IMR-90 (cell line): ENCODE data around the gene ZNF480. TPM values are rescaled to one million over a fixed set of nuclear protein-coding genes. Genes with fewer than 3 reads are reported as not detected.

Source experiments
- ATAC-seq: fragments of 200-7000 bp; cut with Tn5 transposase; 2 replicates; pipeline ENCODE4 v1.9.1; 2020; ENCODE audit warnings: low read depth, mild to moderate bottlenecking, moderate library complexity
- BruUV-seq: library from RNA; stranded (reverse); fragments of 400-500 nt; replicated peaks from 2 replicates; lab custom pipeline; 2021; lab: Mats Ljungman, UMichigan
- CTCF ChIA-PET: fragments of 300-600 bp; formaldehyde crosslinking; extraction: SDS; loops from one replicate; lab custom pipeline; 2021; ENCODE audit warnings: antibody characterized with exemption; lab: Yijun Ruan, JAX
- POLR2A ChIA-PET: fragments of 300-600 bp; sonication (Branson Sonifier 250); formaldehyde crosslinking; loops from one replicate; lab custom pipeline; 2022; ENCODE audit warnings: antibody characterized with exemption; ENCODE audit not compliant: unreplicated experiment; lab: Charles Lee
- DNase-seq: peaks from one replicate; pipeline ENCODE4 v3.0.0; 2013
- H2AFZ ChIP-seq: replicated peaks from 2 replicates; pipeline ENCODE3; 2013; ENCODE audit warnings: low read length, mild to moderate bottlenecking; ENCODE audit not compliant: poor library complexity
- H2AK5ac ChIP-seq: 2 replicates; pipeline ENCODE4 v1.6.1; 2013; ENCODE audit warnings: low read depth, low read length, inconsistent platforms
- H2AK9ac ChIP-seq: replicated peaks from 2 replicates; pipeline ENCODE3; 2013; ENCODE audit warnings: mild to moderate bottlenecking, low read depth, low read length, moderate library complexity; ENCODE audit not compliant: poor library complexity
- H2BK120ac ChIP-seq: 2 replicates; pipeline ENCODE4 v1.6.1; 2013; ENCODE audit warnings: low read depth, low read length, inconsistent platforms
- H2BK15ac ChIP-seq: 3 replicates; pipeline ENCODE4 v1.6.1; 2013; ENCODE audit warnings: low read depth, low read length, inconsistent platforms
- H2BK20ac ChIP-seq: 2 replicates; pipeline ENCODE4 v1.6.1; 2013; ENCODE audit warnings: low read depth, mild to moderate bottlenecking, inconsistent platforms, low read length, moderate library complexity
- H2BK5ac ChIP-seq: 2 replicates; pipeline ENCODE4 v1.6.1; 2013; ENCODE audit warnings: mild to moderate bottlenecking, low read depth, low read length, inconsistent platforms; ENCODE audit not compliant: poor library complexity, severe bottlenecking
- H3K14ac ChIP-seq: replicated peaks from 2 replicates; pipeline ENCODE4 v1.6.1; 2013; ENCODE audit warnings: low read depth, low read length, inconsistent platforms
- H3K18ac ChIP-seq: 2 replicates; pipeline ENCODE4 v1.6.1; 2013; ENCODE audit warnings: low read depth, low read length, control low read depth
- H3K23ac ChIP-seq: 2 replicates; pipeline ENCODE4 v1.6.1; 2013; ENCODE audit warnings: low read depth, low read length, inconsistent platforms
- H3K27ac ChIP-seq: 2 replicates; pipeline ENCODE4 v1.5.1; 2013; ENCODE audit warnings: mild to moderate bottlenecking, control low read depth, low read length; ENCODE audit not compliant: insufficient read depth
- H3K27me3 ChIP-seq: 2 replicates; pipeline ENCODE4 v1.6.1; 2013; ENCODE audit warnings: low read length; ENCODE audit not compliant: control insufficient read depth, insufficient read depth
- H3K36me3 ChIP-seq: 2 replicates; pipeline ENCODE4 v1.6.1; 2013; ENCODE audit warnings: low read length, mixed read lengths; ENCODE audit not compliant: control insufficient read depth, insufficient read depth
- H3K4ac ChIP-seq: 2 replicates; pipeline ENCODE4 v1.6.1; 2013; ENCODE audit warnings: low read depth, low read length, inconsistent platforms
- H3K4me1 ChIP-seq: 2 replicates; pipeline ENCODE4 v1.6.1; 2013; ENCODE audit warnings: low read length, mixed read lengths; ENCODE audit not compliant: control insufficient read depth, insufficient read depth
- H3K4me2 ChIP-seq: 2 replicates; pipeline ENCODE4 v1.6.1; 2013; ENCODE audit warnings: low read depth, mild to moderate bottlenecking, control low read depth, low read length, moderate library complexity
- H3K4me3 ChIP-seq: 2 replicates; pipeline ENCODE4 v1.5.1; 2013; ENCODE audit warnings: low read depth, mild to moderate bottlenecking, control low read depth, low read length, moderate library complexity; ENCODE audit not compliant: insufficient read depth
- H3K56ac ChIP-seq: 2 replicates; pipeline ENCODE4 v1.6.1; 2013; ENCODE audit warnings: low read length, inconsistent platforms; ENCODE audit not compliant: insufficient read depth; ENCODE audit errors: extremely low read depth
- H3K79me1 ChIP-seq, 2 experiments: 2 replicates each; pipeline ENCODE4 v1.6.1; 2013; ENCODE audit warnings: low read length in 2 of 2, inconsistent platforms in 1 of 2, low read depth in 1 of 2
- H3K9ac ChIP-seq: 2 replicates; pipeline ENCODE4 v1.6.1; 2013; ENCODE audit warnings: low read depth, low read length, control low read depth
- H3K9me1 ChIP-seq: 2 replicates; pipeline ENCODE4 v1.6.1; 2013; ENCODE audit warnings: low read length, inconsistent platforms; ENCODE audit not compliant: insufficient read depth
- H3K9me3 ChIP-seq: 2 replicates; pipeline ENCODE4 v1.6.1; 2013; ENCODE audit warnings: low read length; ENCODE audit not compliant: control insufficient read depth, insufficient read depth
- H4K20me1 ChIP-seq: 2 replicates; pipeline ENCODE4 v1.6.1; 2013; ENCODE audit warnings: low read length, inconsistent platforms; ENCODE audit not compliant: insufficient read depth
- H4K5ac ChIP-seq: 2 replicates; pipeline ENCODE4 v1.6.1; 2013; ENCODE audit warnings: mild to moderate bottlenecking, low read depth, low read length, control low read depth
- H4K8ac ChIP-seq, 2 experiments: 2 replicates each; pipeline ENCODE4 v1.6.1; 2013; ENCODE audit warnings: low read depth in 2 of 2, low read length in 2 of 2, control low read depth in 1 of 2, inconsistent platforms in 1 of 2
- H4K91ac ChIP-seq: 2 replicates; pipeline ENCODE4 v1.6.1; 2013; ENCODE audit warnings: low read depth, low read length, inconsistent platforms; ENCODE audit not compliant: insufficient read depth
- BHLHE40 ChIP-seq: fragments of 150-350 bp; IDR thresholded peaks from 2 replicates; pipeline ENCODE4 v1.6.1; 2016; ENCODE audit warnings: mild to moderate bottlenecking, low read depth, low read length
- CEBPB ChIP-seq: IDR thresholded peaks from 2 replicates; pipeline ENCODE4 v1.6.1; 2012; ENCODE audit warnings: low read depth, low read length, improper control_type of control experiment
- CHD1 ChIP-seq: IDR thresholded peaks from 2 replicates; pipeline ENCODE4 v1.6.1; 2012; ENCODE audit warnings: low read depth, low read length, improper control_type of control experiment
- CTCF ChIP-seq: conservative IDR thresholded peaks from 2 replicates; pipeline ENCODE4 v1.5.1; 2012; ENCODE audit warnings: mild to moderate bottlenecking, low read depth, low read length, improper control_type of control experiment
- ELK1 ChIP-seq: fragments of 150-350 bp; IDR thresholded peaks from 2 replicates; pipeline ENCODE4 v1.6.1; 2016; ENCODE audit warnings: low read depth, mild to moderate bottlenecking, low read length, moderate library complexity, borderline replicate concordance
- FOS ChIP-seq: fragments of 150-350 bp; IDR thresholded peaks from 2 replicates; pipeline ENCODE4 v1.6.1; 2016; ENCODE audit warnings: low read depth, low read length
- MAFK ChIP-seq: IDR thresholded peaks from 2 replicates; pipeline ENCODE4 v1.6.1; 2012; ENCODE audit warnings: low read depth, low read length, improper control_type of control experiment
- MAZ ChIP-seq: IDR thresholded peaks from 2 replicates; pipeline ENCODE4 v1.6.1; 2012; ENCODE audit warnings: low read depth, mild to moderate bottlenecking, low read length, improper control_type of control experiment, moderate library complexity, borderline replicate concordance
- MXI1 ChIP-seq: IDR thresholded peaks from 2 replicates; pipeline ENCODE4 v1.6.1; 2012; ENCODE audit warnings: low read depth, mild to moderate bottlenecking, low read length, moderate library complexity, borderline replicate concordance
- NFE2L2 ChIP-seq: fragments of 150-350 bp; IDR thresholded peaks from 2 replicates; pipeline ENCODE4 v1.6.1; 2016; ENCODE audit warnings: low read depth, mild to moderate bottlenecking, low read length
- POLR2A ChIP-seq: IDR thresholded peaks from 2 replicates; pipeline ENCODE4 v1.6.1; 2012; ENCODE audit warnings: mild to moderate bottlenecking, low read depth, low read length
- RAD21 ChIP-seq: IDR thresholded peaks from 2 replicates; pipeline ENCODE4 v1.6.1; 2012; ENCODE audit warnings: low read length, improper control_type of control experiment
- RCOR1 ChIP-seq: IDR thresholded peaks from 2 replicates; pipeline ENCODE4 v1.6.1; 2012; ENCODE audit warnings: mild to moderate bottlenecking, low read length, improper control_type of control experiment; ENCODE audit not compliant: insufficient replicate concordance
- RFX5 ChIP-seq: IDR thresholded peaks from 2 replicates; pipeline ENCODE4 v1.8.0; 2012; ENCODE audit warnings: low read depth, mild to moderate bottlenecking, low read length, moderate library complexity
- SMC3 ChIP-seq: fragments of 150-350 bp; IDR thresholded peaks from 2 replicates; pipeline ENCODE4 v1.6.1; 2016; ENCODE audit warnings: low read depth, mild to moderate bottlenecking, antibody characterized with exemption, low read length, moderate library complexity
- USF2 ChIP-seq: fragments of 150-350 bp; IDR thresholded peaks from 2 replicates; pipeline ENCODE4 v1.6.1; 2017; ENCODE audit warnings: mild to moderate bottlenecking, antibody characterized with exemption, low read length, low read depth
- WGBS, 2 experiments: methylation state at CpG; one replicate each; pipeline versions ENCODE4 v1.1.5 to v1.1.7; 2013; ENCODE audit warnings: missing lambda C conversion rate in 2 of 2; ENCODE audit not compliant: insufficient read length in 1 of 2; ENCODE audit errors: extremely low coverage in 2 of 2; 5-methylcytosine and 5-hydroxymethylcytosine counted together
- dilution Hi-C: fragments of 300-500 bp; cut with HindIII; formaldehyde crosslinking; loops from one replicate; pipeline ENCODE4 v1.14.3; 2018; ENCODE audit warnings: low sequenced_read_pairs; ENCODE audit not compliant: unreplicated experiment
- in situ Hi-C: fragments of 300-500 bp; cut with MboI; formaldehyde crosslinking; loops from 3 replicates; pipeline ENCODE4 v1.14.3; 2019; ENCODE audit warnings: low sequenced_read_pairs, inconsistent platforms, mixed read lengths
- intact Hi-C: fragments of 100-400 bp; cut with micrococcal nuclease; formaldehyde crosslinking; loops from 2 replicates; pipeline ENCODE4 v1.10.0; 2022
- polyA plus RNA-seq, 3 experiments: library from polyadenylated mRNA; depleted of rRNA; stranded (reverse); fragments of >200 nt; gene quantifications; 2 replicates each; pipeline ENCODE4 v1.2.3, GENCODE V29; 2012; ENCODE audit warnings: low replicate concordance in 1 of 3
- total RNA-seq: library from RNA; depleted of rRNA; stranded (reverse); fragments of >200 nt; gene quantifications from 2 replicates; pipeline ENCODE4 v1.2.3, GENCODE V29; 2012

The ZNF480 gene
- total and polyA plus RNA-seq, 2 of the 4 experiments (the other 2 are of a cell fraction): 6.3 to 10.9 TPM

GRCh38 chr19:52275988-52276387, 21.0 kb upstream of the ZNF480 start:
- in situ Hi-C loops (no loop called here), dilution Hi-C loops (no loop called here), intact Hi-C loops (no loop called here)
- Histone ChIP-seq H3K4me2 (no peak overlapping the region), H4K8ac (no peak overlapping the region), H3K14ac (no peak overlapping the region), H2AFZ (no peak overlapping the region), H2BK20ac (no peak overlapping the region), H3K4ac (no peak overlapping the region), H2BK15ac (no peak overlapping the region), H2BK5ac (no peak overlapping the region), H4K91ac (no peak overlapping the region), H3K23ac (no peak overlapping the region), H2AK9ac (no peak overlapping the region), H3K9me1 (no peaks in the 10 kb centered on the region), H3K79me1 (peaks cover 32 to 42% of the 10 kb centered on the region in 2 experiments), H2BK120ac (no peak overlapping the region), H3K4me3 (no peak overlapping the region), H3K9ac (no peak overlapping the region), H3K56ac (no peak overlapping the region), H4K20me1 (peaks cover 3% of the 10 kb centered on the region; the same call in 1 of the 2 replicates), H3K9me3 (peaks cover 11% of the 10 kb centered on the region), H3K27me3 (no peaks in the 10 kb centered on the region), H3K18ac (no peak overlapping the region), H3K4me1 (no peaks in the 10 kb centered on the region; the same call in 1 of the 2 replicates), H3K36me3 (peaks cover 19% of the 10 kb centered on the region), H4K5ac (no peak overlapping the region), H2AK5ac (no peak overlapping the region), H3K27ac (no peak overlapping the region)
- no peak for TF ChIP-seq MAFK
- TF ChIP-seq POLR2A: no peak
- TF ChIP-seq CEBPB: no peak
- no peak for TF ChIP-seq FOS
- no peak for TF ChIP-seq RAD21
- no peak for TF ChIP-seq BHLHE40
- no peak for TF ChIP-seq ELK1
- TF ChIP-seq RFX5: no peak
- no peak for TF ChIP-seq CTCF
- TF ChIP-seq NFE2L2: no peak
- no peak for TF ChIP-seq RCOR1
- TF ChIP-seq CHD1: no peak
- TF ChIP-seq MAZ: no peak
- no peak for TF ChIP-seq USF2
- TF ChIP-seq MXI1: no peak
- TF ChIP-seq SMC3: no peak
- WGBS, 2 experiments: no CpG with 5 or more reads among the region's 5 CpGs
- no peak for ATAC-seq
- no peak for DNase-seq
- ChIA-PET CTCF (no interaction called here), POLR2A (no interaction called here)
- BruUV-seq: no TSS peak
